ENCODE data around the gene COPS9.

COPS9 gene

GRCh38 chr2:240136013-240136670, at the start of gene COPS9:
COPS9 (minus strand) TSS chr2:240136305; CDS start chr2:240136284, 21 bp downstream.
- H3K9me3 ChIP-seq (ENCODE audit: insufficient read depth, low read depth, low read length) = no peaks in the 10 kb centered on the region
- H3K27me3 ChIP-seq (ENCODE audit: insufficient read depth, low read length) = peaks cover 11% of the 10 kb centered on the region
- H3K36me3 ChIP-seq (ENCODE audit: insufficient read depth, low read depth, low read length) = peaks cover 28% of the 10 kb centered on the region
- H3K4me3 ChIP-seq (ENCODE audit: low read length) = peak within 1 kb of the TSS; percentile 80
- H3K9ac ChIP-seq (ENCODE audit: low read depth, low read length) = peak within 1 kb of the TSS; percentile 91
- peaks cover 12% of the 10 kb centered on the region for H3K4me1 ChIP-seq (ENCODE audit: insufficient read depth, low read length)
- H3K27ac ChIP-seq (ENCODE audit: low read length) = no peak within 1 kb of the TSS

- H3K27me3 ChIP-seq (ENCODE audit: insufficient read depth, low read length) = no peaks in the 10 kb centered on the region
- H3K9ac ChIP-seq (ENCODE audit: low read depth, low read length) = no peak overlapping the region
- H3K27ac ChIP-seq (ENCODE audit: low read length) = no peak overlapping the region
- H3K36me3 ChIP-seq (ENCODE audit: insufficient read depth, low read depth, low read length) = no peaks in the 10 kb centered on the region
- H3K4me1 ChIP-seq (ENCODE audit: insufficient read depth, low read length) = no peaks in the 10 kb centered on the region
- peaks cover 16% of the 10 kb centered on the region; the same call in 1 of the 2 replicates for H3K9me3 ChIP-seq (ENCODE audit: insufficient read depth, low read depth, low read length)
- H3K4me3 ChIP-seq (ENCODE audit: low read length) = no peak overlapping the region
These were observed 48.6 kb upstream of the COPS9 start for GRCh38 chr2:240184656-240185055.

- Histone ChIP-seq H3K27ac (ENCODE audit: low read length) (no peak overlapping the region), H3K4me3 (ENCODE audit: low read length) (no peak overlapping the region), H3K27me3 (ENCODE audit: insufficient read depth, low read length) (no peaks in the 10 kb centered on the region), H3K9ac (ENCODE audit: low read depth, low read length) (no peak overlapping the region), H3K4me1 (ENCODE audit: insufficient read depth, low read length) (no peaks in the 10 kb centered on the region), H3K36me3 (ENCODE audit: insufficient read depth, low read depth, low read length) (no peaks in the 10 kb centered on the region), H3K9me3 (ENCODE audit: insufficient read depth, low read depth, low read length) (peaks cover 16% of the 10 kb centered on the region; the same call in 1 of the 2 replicates)
These were observed 47.9 kb upstream of the COPS9 start for GRCh38 chr2:240183875-240184590.

GRCh38 chr2:240183006-240183874, 47.1 kb upstream of the COPS9 start:
- no peak overlapping the region for H3K27ac ChIP-seq (ENCODE audit: low read length)
- H3K36me3 ChIP-seq (ENCODE audit: insufficient read depth, low read depth, low read length) = no peaks in the 10 kb centered on the region
- H3K27me3 ChIP-seq (ENCODE audit: insufficient read depth, low read length) = peaks cover 1% of the 10 kb centered on the region; the same call in 1 of the 2 replicates
- no peak overlapping the region for H3K9ac ChIP-seq (ENCODE audit: low read depth, low read length)
- H3K4me1 ChIP-seq (ENCODE audit: insufficient read depth, low read length) = no peaks in the 10 kb centered on the region
- H3K4me3 ChIP-seq (ENCODE audit: low read length) = no peak overlapping the region
- H3K9me3 ChIP-seq (ENCODE audit: insufficient read depth, low read depth, low read length) = peaks cover 12% of the 10 kb centered on the region; the same call in 1 of the 2 replicates

- Histone ChIP-seq H3K9me3 (ENCODE audit: insufficient read depth, low read depth, low read length) (peaks cover 5% of the 10 kb centered on the region; the same call in 1 of the 2 replicates), H3K4me1 (ENCODE audit: insufficient read depth, low read length) (no peaks in the 10 kb centered on the region), H3K4me3 (ENCODE audit: low read length) (no peak overlapping the region), H3K36me3 (ENCODE audit: insufficient read depth, low read depth, low read length) (no peaks in the 10 kb centered on the region), H3K9ac (ENCODE audit: low read depth, low read length) (no peak overlapping the region), H3K27ac (ENCODE audit: low read length) (no peak overlapping the region), H3K27me3 (ENCODE audit: insufficient read depth, low read length) (peaks cover 4% of the 10 kb centered on the region; the same call in 1 of the 2 replicates)
These were observed 46.4 kb upstream of the COPS9 start for GRCh38 chr2:240182476-240182875.

GRCh38 chr2:240182001-240182400, 45.9 kb upstream of the COPS9 start:
- Histone ChIP-seq H3K9me3 (ENCODE audit: insufficient read depth, low read depth, low read length) (peaks cover 1% of the 10 kb centered on the region; the same call in 1 of the 2 replicates), H3K4me1 (ENCODE audit: insufficient read depth, low read length) (no peaks in the 10 kb centered on the region), H3K27ac (ENCODE audit: low read length) (no peak overlapping the region), H3K36me3 (ENCODE audit: insufficient read depth, low read depth, low read length) (no peaks in the 10 kb centered on the region), H3K9ac (ENCODE audit: low read depth, low read length) (no peak overlapping the region), H3K4me3 (ENCODE audit: low read length) (no peak overlapping the region), H3K27me3 (ENCODE audit: insufficient read depth, low read length) (peaks cover 4% of the 10 kb centered on the region; the same call in 1 of the 2 replicates)

- peaks cover 4% of the 10 kb centered on the region; the same call in 1 of the 2 replicates for H3K27me3 ChIP-seq (ENCODE audit: insufficient read depth, low read length)
- no peak overlapping the region for H3K4me3 ChIP-seq (ENCODE audit: low read length)
- no peaks in the 10 kb centered on the region for H3K9me3 ChIP-seq (ENCODE audit: insufficient read depth, low read depth, low read length)
- no peak overlapping the region for H3K27ac ChIP-seq (ENCODE audit: low read length)
- no peak overlapping the region for H3K9ac ChIP-seq (ENCODE audit: low read depth, low read length)
- no peaks in the 10 kb centered on the region for H3K36me3 ChIP-seq (ENCODE audit: insufficient read depth, low read depth, low read length)
- no peaks in the 10 kb centered on the region for H3K4me1 ChIP-seq (ENCODE audit: insufficient read depth, low read length)
These were observed 44.0 kb upstream of the COPS9 start for GRCh38 chr2:240179941-240180666.

- Histone ChIP-seq H3K36me3 (ENCODE audit: insufficient read depth, low read depth, low read length) (no peaks in the 10 kb centered on the region), H3K4me1 (ENCODE audit: insufficient read depth, low read length) (no peaks in the 10 kb centered on the region), H3K9ac (ENCODE audit: low read depth, low read length) (no peak overlapping the region), H3K27ac (ENCODE audit: low read length) (no peak overlapping the region), H3K9me3 (ENCODE audit: insufficient read depth, low read depth, low read length) (no peaks in the 10 kb centered on the region), H3K27me3 (ENCODE audit: insufficient read depth, low read length) (peaks cover 4% of the 10 kb centered on the region; the same call in 1 of the 2 replicates), H3K4me3 (ENCODE audit: low read length) (no peak overlapping the region)
These were observed 43.2 kb upstream of the COPS9 start for GRCh38 chr2:240179186-240179815.

- Histone ChIP-seq H3K4me3 (ENCODE audit: low read length) (no peak overlapping the region), H3K36me3 (ENCODE audit: insufficient read depth, low read depth, low read length) (no peaks in the 10 kb centered on the region), H3K9me3 (ENCODE audit: insufficient read depth, low read depth, low read length) (no peaks in the 10 kb centered on the region), H3K4me1 (ENCODE audit: insufficient read depth, low read length) (no peaks in the 10 kb centered on the region), H3K9ac (ENCODE audit: low read depth, low read length) (no peak overlapping the region), H3K27me3 (ENCODE audit: insufficient read depth, low read length) (peaks cover 4% of the 10 kb centered on the region; the same call in 1 of the 2 replicates), H3K27ac (ENCODE audit: low read length) (no peak overlapping the region)
These were observed 42.5 kb upstream of the COPS9 start for GRCh38 chr2:240178564-240178963.

- Histone ChIP-seq H3K9ac (ENCODE audit: low read depth, low read length) (no peak overlapping the region), H3K27ac (ENCODE audit: low read length) (no peak overlapping the region), H3K9me3 (ENCODE audit: insufficient read depth, low read depth, low read length) (no peaks in the 10 kb centered on the region), H3K27me3 (ENCODE audit: insufficient read depth, low read length) (peaks cover 4% of the 10 kb centered on the region; the same call in 1 of the 2 replicates), H3K4me1 (ENCODE audit: insufficient read depth, low read length) (no peaks in the 10 kb centered on the region), H3K4me3 (ENCODE audit: low read length) (no peak overlapping the region), H3K36me3 (ENCODE audit: insufficient read depth, low read depth, low read length) (no peaks in the 10 kb centered on the region)
These were observed 38.4 kb upstream of the COPS9 start for GRCh38 chr2:240174496-240174895.

Data from iPS-20b (cell line).